Activated T-helper 2 cell treated with anti-CD3 and anti-CD28 coated beads, Interferon-gamma antibody, Interleukin-2, Interleukin-4, amounts not matched to agents 10 μg/mL and 5 μg/mL and 100 μg/mL, durations not matched to agents 14 hours and 24 hours and 36 hours (primary cell): ENCODE data around the gene RNASEH1. TPM values are rescaled to one million over a fixed set of nuclear protein-coding genes. Genes with fewer than 3 reads are reported as not detected.
A peak's percentile ranks its signal among the peaks of the same experiment; 100 is the strongest.
"Not testable (repeated sequence)": the region's sequence is repeated elsewhere in the genome, so short reads cannot be mapped to it uniquely, and the experiment has no call there.

Source experiments
- DNase-seq: peaks from one replicate; pipeline ENCODE4 v3.0.0; 2021; ENCODE audit warnings: low spot score
- H3K27ac Mint-ChIP-seq: one replicate; pipeline ENCODE4 v1.8.0; 2021; ENCODE audit warnings: mixed read lengths
- H3K27me3 Mint-ChIP-seq: one replicate; pipeline ENCODE4 v1.8.0; 2021; ENCODE audit warnings: low read depth, mixed read lengths
- H3K36me3 Mint-ChIP-seq: one replicate; pipeline ENCODE4 v1.8.0; 2021; ENCODE audit warnings: low read depth, mixed read lengths
- H3K4me1 Mint-ChIP-seq: one replicate; pipeline ENCODE4 v1.8.0; 2021; ENCODE audit warnings: low read depth, mixed read lengths
- H3K4me3 Mint-ChIP-seq: one replicate; pipeline ENCODE4 v1.8.0; 2021; ENCODE audit warnings: low read depth, mild to moderate bottlenecking, moderate library complexity, mixed read lengths
- H3K9me3 Mint-ChIP-seq: one replicate; pipeline ENCODE4 v1.8.0; 2021; ENCODE audit warnings: mixed read lengths
- intact Hi-C: fragments of 100-400 bp; cut with micrococcal nuclease; formaldehyde crosslinking; loops from one replicate; pipeline ENCODE4 v1.15.1; 2023
- total RNA-seq: library from RNA; stranded (reverse); gene quantifications from 2 replicates; pipeline ENCODE4 v1.2.3, GENCODE V29; 2022

The RNASEH1 gene
- total RNA-seq, 1 donor from 2014 or later, result 30.3 TPM

- DNase-seq, result peak; percentile 98
- no peaks in the 10 kb centered on the region for H3K27me3 Mint-ChIP-seq
- H3K4me1 Mint-ChIP-seq, result peaks cover 31% of the 10 kb centered on the region
- peaks cover 28% of the 10 kb centered on the region for H3K36me3 Mint-ChIP-seq
- H3K4me3 Mint-ChIP-seq, result peak overlapping the region; percentile 91
- peak overlapping the region; percentile 78 for H3K27ac Mint-ChIP-seq
- intact Hi-C loops, result loop anchor here (1.0 to 5.0 kb wide), 5 partner anchors 40 to 296 kb away; partner anchors contain the start of genes EIPR1, RNASEH1 and RPS7
- H3K9me3 Mint-ChIP-seq, result peaks cover 7% of the 10 kb centered on the region
Observed at GRCh38 chr2:3518496-3519254, 39.5 kb downstream of the RNASEH1 start.

- Mint-ChIP-seq H3K27ac (peak overlapping the region; percentile 78), H3K27me3 (no peaks in the 10 kb centered on the region), H3K9me3 (peaks cover 7% of the 10 kb centered on the region), H3K36me3 (peaks cover 35% of the 10 kb centered on the region), H3K4me1 (peaks cover 33% of the 10 kb centered on the region), H3K4me3 (peak overlapping the region; percentile 91)
- DNase-seq, result no peak
- intact Hi-C loops, result loop anchor here (1.0 to 5.0 kb wide), 2 partner anchors 133 to 296 kb away; no protein-coding TSS in a partner anchor
Observed at GRCh38 chr2:3517948-3518495, 40.1 kb downstream of the RNASEH1 start.

- H3K9me3 Mint-ChIP-seq, result peaks cover 8% of the 10 kb centered on the region
- H3K4me3 Mint-ChIP-seq, result no peak overlapping the region
- H3K27me3 Mint-ChIP-seq, result no peaks in the 10 kb centered on the region
- intact Hi-C loops, result loop anchor here (5.0 kb wide), 1 partner anchor 295 kb away; no protein-coding TSS in a partner anchor
- H3K27ac Mint-ChIP-seq, result no peak overlapping the region
- H3K4me1 Mint-ChIP-seq, result peaks cover 32% of the 10 kb centered on the region
- no peak for DNase-seq
- peaks cover 45% of the 10 kb centered on the region for H3K36me3 Mint-ChIP-seq
Observed at GRCh38 chr2:3516831-3517230, 41.3 kb downstream of the RNASEH1 start.

- H3K27ac Mint-ChIP-seq, DNase-seq, H3K27me3 Mint-ChIP-seq, H3K4me3 Mint-ChIP-seq: not testable (repeated sequence)
- peaks cover 20% of the 10 kb centered on the region for H3K4me1 Mint-ChIP-seq
- H3K36me3 Mint-ChIP-seq, result peaks cover 59% of the 10 kb centered on the region
- intact Hi-C loops, result loop anchor here (5.0 kb wide), 1 partner anchor 293 kb away; no protein-coding TSS in a partner anchor
- H3K9me3 Mint-ChIP-seq, result peaks cover 15% of the 10 kb centered on the region
Observed at GRCh38 chr2:3515438-3515837, 42.7 kb downstream of the RNASEH1 start.

GRCh38 chr2:3513026-3513810 is 44.9 kb downstream of the RNASEH1 start:
- H3K36me3 Mint-ChIP-seq, result peaks cover 77% of the 10 kb centered on the region
- no peak overlapping the region for H3K27ac Mint-ChIP-seq
- DNase-seq, result no peak
- peaks cover 13% of the 10 kb centered on the region for H3K4me1 Mint-ChIP-seq
- intact Hi-C loops, result no loop called here
- H3K9me3 Mint-ChIP-seq, result peaks cover 19% of the 10 kb centered on the region
- no peak overlapping the region for H3K4me3 Mint-ChIP-seq
- no peaks in the 10 kb centered on the region for H3K27me3 Mint-ChIP-seq

GRCh38 chr2:3512086-3512485 is 46.0 kb downstream of the RNASEH1 start:
- Mint-ChIP-seq H3K4me3 (no peak overlapping the region), H3K27ac (no peak overlapping the region), H3K36me3 (peaks cover 83% of the 10 kb centered on the region), H3K27me3 (no peaks in the 10 kb centered on the region), H3K9me3 (peaks cover 19% of the 10 kb centered on the region), H3K4me1 (peaks cover 8% of the 10 kb centered on the region)
- intact Hi-C loops, result no loop called here
- no peak for DNase-seq

GRCh38 chr2:3505771-3506170 is 52.4 kb downstream of the RNASEH1 start:
- no peak for DNase-seq
- Mint-ChIP-seq H3K4me3 (no peak overlapping the region), H3K9me3 (peaks cover 5% of the 10 kb centered on the region), H3K36me3 (peaks cover 71% of the 10 kb centered on the region), H3K27me3 (no peaks in the 10 kb centered on the region), H3K27ac (no peak overlapping the region), H3K4me1 (no peaks in the 10 kb centered on the region)
- intact Hi-C loops, result no loop called here

GRCh38 chr2:3504741-3505140 is 53.4 kb downstream of the RNASEH1 start:
- Mint-ChIP-seq H3K4me3 (no peak overlapping the region), H3K9me3 (peaks cover 5% of the 10 kb centered on the region), H3K4me1 (no peaks in the 10 kb centered on the region), H3K27ac (no peak overlapping the region), H3K36me3 (peaks cover 66% of the 10 kb centered on the region), H3K27me3 (no peaks in the 10 kb centered on the region)
- intact Hi-C loops, result no loop called here
- no peak for DNase-seq

- Mint-ChIP-seq H3K4me1 (no peaks in the 10 kb centered on the region), H3K27me3 (no peaks in the 10 kb centered on the region), H3K27ac (no peak overlapping the region), H3K9me3 (peaks cover 2% of the 10 kb centered on the region), H3K4me3 (no peak overlapping the region), H3K36me3 (peaks cover 67% of the 10 kb centered on the region)
- intact Hi-C loops, result no loop called here
- DNase-seq, result no peak
Observed at GRCh38 chr2:3503483-3503882, 54.6 kb downstream of the RNASEH1 start.

GRCh38 chr2:3503046-3503445 is 55.1 kb downstream of the RNASEH1 start:
- Mint-ChIP-seq H3K9me3 (no peaks in the 10 kb centered on the region), H3K36me3 (peaks cover 66% of the 10 kb centered on the region), H3K27ac (no peak overlapping the region), H3K4me3 (no peak overlapping the region), H3K27me3 (no peaks in the 10 kb centered on the region), H3K4me1 (no peaks in the 10 kb centered on the region)
- DNase-seq, result no peak
- intact Hi-C loops, result no loop called here

- intact Hi-C loops, result no loop called here
- H3K27me3 Mint-ChIP-seq, result no peaks in the 10 kb centered on the region
- no peak overlapping the region for H3K27ac Mint-ChIP-seq
- no peaks in the 10 kb centered on the region for H3K4me1 Mint-ChIP-seq
- no peaks in the 10 kb centered on the region for H3K9me3 Mint-ChIP-seq
- no peak overlapping the region for H3K4me3 Mint-ChIP-seq
- H3K36me3 Mint-ChIP-seq, result peaks cover 50% of the 10 kb centered on the region
- DNase-seq, result no peak
Observed at GRCh38 chr2:3500326-3500899, 57.7 kb downstream of the RNASEH1 start.

- H3K4me3 Mint-ChIP-seq, result no peak overlapping the region
- DNase-seq, result no peak
- peaks cover 37% of the 10 kb centered on the region for H3K36me3 Mint-ChIP-seq
- intact Hi-C loops, result no loop called here
- no peaks in the 10 kb centered on the region for H3K9me3 Mint-ChIP-seq
- H3K4me1 Mint-ChIP-seq, result no peaks in the 10 kb centered on the region
- H3K27ac Mint-ChIP-seq, result no peak overlapping the region
- H3K27me3 Mint-ChIP-seq, result no peaks in the 10 kb centered on the region
Observed at GRCh38 chr2:3498783-3499394, 59.2 kb downstream of the RNASEH1 start.
